Uterus (tissue), 4 donors: ENCODE measurements around the gene E2F4. TPM values are rescaled to one million over a fixed set of nuclear protein-coding genes. Genes with fewer than 3 reads are reported as not detected.

Experiments used
- DNase-seq, 2 donors: peaks; one replicate each; pipeline ENCODE4 v3.0.0-alpha.2; 2019 to 2020
- H3K27ac ChIP-seq, 2 donors: fragments of 200-600 bp; sonication (generic); 1 replicate in 1 of 2; 2 replicates in 1 of 2; pipeline ENCODE4 v1.5.1; 2016 to 2018
- H3K27me3 ChIP-seq, 2 donors: fragments of 200-600 bp; sonication (generic); one replicate each; pipeline ENCODE4 v1.5.1; 2018 to 2019; ENCODE audit warnings: control low read depth in 1 of 2
- H3K36me3 ChIP-seq, 2 donors: fragments of 200-600 bp; sonication (generic); one replicate each; pipeline ENCODE4 v1.5.1; 2019; ENCODE audit warnings: control low read depth in 1 of 2
- H3K4me1 ChIP-seq, 2 donors: fragments of 200-600 bp; sonication (generic); one replicate each; pipeline ENCODE4 v1.5.1; 2018 to 2019; ENCODE audit warnings: control low read depth in 1 of 2
- H3K4me3 ChIP-seq, 2 donors: fragments of 200-600 bp; sonication (generic); 1 replicate in 1 of 2; 2 replicates in 1 of 2; pipeline ENCODE4 v1.5.1; 2018 to 2019; ENCODE audit warnings: mild to moderate bottlenecking in 1 of 2
- H3K9me3 ChIP-seq, 2 donors: fragments of 200-600 bp; sonication (generic); one replicate each; pipeline ENCODE4 v1.5.1; 2019; ENCODE audit warnings: control low read depth in 1 of 2
- POLR2A ChIP-seq, 2 donors: fragments of 450-650 bp; IDR thresholded peaks; one replicate each; pipeline ENCODE4 v1.6.1; 2016; ENCODE audit warnings: antibody characterized with exemption in 2 of 2, mild to moderate bottlenecking in 1 of 2, moderate library complexity in 1 of 2
- intact Hi-C: fragments of 100-400 bp; cut with DNase I; formaldehyde crosslinking; loops from one replicate; pipeline ENCODE4 v1.15.1; 2023; ENCODE audit warnings: low total_unique reads
- total RNA-seq, 4 donors: library from RNA; depleted of rRNA in 3 of 4; stranded (reverse); fragments of >200 nt in 3 of 4; gene quantifications; one replicate each; pipeline versions ENCODE4 v1.1.0 to v1.2.4, GENCODE V29; 2014 to 2023
- TF ChIP-seq, protein P1 (sequence below), 4 experiments: fragments of 200-600 bp in 2 of 4; fragments of 450-650 bp in 2 of 4; sonication (generic) in 2 of 4; IDR thresholded peaks; one replicate each; pipeline ENCODE4 v1.5.1; 2016 to 2019; ENCODE audit warnings: antibody characterized with exemption in 4 of 4, mild to moderate bottlenecking in 2 of 4, moderate library complexity in 1 of 4
- donor health status: DM: yes; HTN: yes; CAD: no.

The E2F4 gene
- total RNA-seq, 4 donors from 2014 or later: 49.2 to 294 (median 77.1) TPM

DNA sequence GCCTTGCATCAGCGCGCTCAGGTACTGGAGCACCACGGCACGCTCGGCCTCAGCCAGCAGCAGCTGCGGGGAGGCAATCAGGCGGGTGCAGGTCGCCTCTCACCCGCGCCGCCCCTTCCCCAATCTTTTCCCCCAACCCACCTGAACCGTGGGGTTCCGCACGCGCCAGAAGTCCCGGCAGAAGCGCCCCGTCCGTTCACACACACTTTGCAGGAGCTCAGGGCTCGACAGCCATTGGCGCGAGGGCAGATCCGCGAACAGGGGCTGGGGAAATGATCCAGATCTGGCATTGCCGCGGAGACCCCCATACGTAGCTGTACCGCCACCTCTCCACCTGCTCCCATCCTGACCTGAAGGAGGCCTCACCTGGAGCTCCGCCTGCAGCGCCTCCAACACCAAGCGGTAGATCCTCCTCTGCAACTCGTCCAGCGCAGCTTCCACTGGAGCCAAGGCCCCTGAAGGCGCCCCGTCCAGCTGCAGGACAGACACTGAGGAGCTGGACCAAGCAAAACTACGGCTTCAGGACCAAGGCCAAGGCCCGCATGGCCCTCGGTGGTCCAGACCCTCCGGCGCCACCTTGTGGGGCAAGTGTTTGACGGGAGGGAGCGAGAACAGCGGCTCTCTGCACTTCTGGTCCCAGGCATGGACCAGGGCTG, 6.8 kb upstream of the E2F4 start:
- no peak for TF ChIP-seq POLR2A (IDR thresholded peaks at IDR 0.05)
- TF ChIP-seq, protein P1, sequence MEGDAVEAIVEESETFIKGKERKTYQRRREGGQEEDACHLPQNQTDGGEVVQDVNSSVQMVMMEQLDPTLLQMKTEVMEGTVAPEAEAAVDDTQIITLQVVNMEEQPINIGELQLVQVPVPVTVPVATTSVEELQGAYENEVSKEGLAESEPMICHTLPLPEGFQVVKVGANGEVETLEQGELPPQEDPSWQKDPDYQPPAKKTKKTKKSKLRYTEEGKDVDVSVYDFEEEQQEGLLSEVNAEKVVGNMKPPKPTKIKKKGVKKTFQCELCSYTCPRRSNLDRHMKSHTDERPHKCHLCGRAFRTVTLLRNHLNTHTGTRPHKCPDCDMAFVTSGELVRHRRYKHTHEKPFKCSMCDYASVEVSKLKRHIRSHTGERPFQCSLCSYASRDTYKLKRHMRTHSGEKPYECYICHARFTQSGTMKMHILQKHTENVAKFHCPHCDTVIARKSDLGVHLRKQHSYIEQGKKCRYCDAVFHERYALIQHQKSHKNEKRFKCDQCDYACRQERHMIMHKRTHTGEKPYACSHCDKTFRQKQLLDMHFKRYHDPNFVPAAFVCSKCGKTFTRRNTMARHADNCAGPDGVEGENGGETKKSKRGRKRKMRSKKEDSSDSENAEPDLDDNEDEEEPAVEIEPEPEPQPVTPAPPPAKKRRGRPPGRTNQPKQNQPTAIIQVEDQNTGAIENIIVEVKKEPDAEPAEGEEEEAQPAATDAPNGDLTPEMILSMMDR (IDR thresholded peaks at IDR 0.05): peak; percentile 83 to 94 (median 88)
- intact Hi-C loops: no loop called here
- H3K4me1 ChIP-seq: peaks cover 0 to 9% of the 10 kb centered on the region in 2 donors
- peak; percentile 92 to 93 for DNase-seq
- H3K27ac ChIP-seq: no peak overlapping the region
- no peaks in the 10 kb centered on the region for H3K27me3 ChIP-seq
- peak overlapping the region in 1 of 2 donors; percentile 84 for H3K4me3 ChIP-seq
- H3K36me3 ChIP-seq: no peaks in the 10 kb centered on the region
- H3K9me3 ChIP-seq: no peaks in the 10 kb centered on the region

DNA sequence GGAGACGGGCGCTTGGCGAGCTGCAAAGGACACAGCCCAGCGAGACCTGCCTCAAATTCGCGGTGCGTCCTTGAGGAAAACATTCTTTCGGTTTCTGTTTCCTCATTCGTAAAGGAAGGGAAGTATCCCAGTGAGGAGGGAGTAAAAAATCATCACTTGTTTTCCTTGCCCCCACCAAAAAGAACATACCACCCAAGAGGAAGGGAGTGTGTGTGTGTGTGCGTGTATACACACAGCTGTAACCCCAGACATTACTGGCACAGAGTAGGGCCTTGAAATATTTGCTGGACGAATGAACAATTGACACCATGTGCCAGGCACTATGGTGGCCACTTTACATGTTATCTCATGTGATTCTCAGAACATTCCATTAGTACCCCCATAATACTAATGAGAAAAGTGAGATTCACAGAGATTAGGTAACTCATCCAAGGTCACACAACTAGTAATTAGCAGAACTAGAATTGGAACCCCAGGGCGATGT, 6.3 kb upstream of the E2F4 start:
- Histone ChIP-seq H3K27me3 (no peaks in the 10 kb centered on the region), H3K4me3 (peak overlapping the region in 1 of 2 donors; percentile 84), H3K36me3 (no peaks in the 10 kb centered on the region), H3K9me3 (no peaks in the 10 kb centered on the region), H3K4me1 (peaks cover 0 to 9% of the 10 kb centered on the region in 2 donors), H3K27ac (no peak overlapping the region)
- intact Hi-C loops: no loop called here
- no peak for DNase-seq
- no peak for TF ChIP-seq POLR2A (IDR thresholded peaks at IDR 0.05)
- TF ChIP-seq, protein P1 (IDR thresholded peaks at IDR 0.05): no peak

DNA sequence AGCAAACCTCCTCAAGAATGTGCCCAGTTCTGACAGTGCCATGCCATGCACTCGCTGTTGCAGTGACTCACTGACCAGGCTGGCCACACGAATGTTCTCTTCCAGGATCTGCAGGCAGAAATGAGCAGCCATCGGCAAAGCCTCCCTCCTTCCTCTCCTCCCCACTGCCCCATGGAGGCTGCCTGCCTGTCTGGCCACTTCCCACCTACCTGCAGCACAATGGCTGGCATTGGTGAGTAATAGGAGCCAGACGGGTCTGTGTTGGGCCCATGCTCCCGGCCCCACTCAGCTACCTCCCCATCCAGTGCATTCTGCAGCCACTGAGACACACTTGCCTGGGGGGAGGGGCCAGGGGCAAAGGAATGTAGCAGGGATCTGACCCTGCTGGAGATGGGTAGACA, 5.4 kb upstream of the E2F4 start:
- peaks cover 0 to 9% of the 10 kb centered on the region in 2 donors for H3K4me1 ChIP-seq
- TF ChIP-seq, protein P1 (IDR thresholded peaks at IDR 0.05): no peak
- no peak for TF ChIP-seq POLR2A (IDR thresholded peaks at IDR 0.05)

DNA sequence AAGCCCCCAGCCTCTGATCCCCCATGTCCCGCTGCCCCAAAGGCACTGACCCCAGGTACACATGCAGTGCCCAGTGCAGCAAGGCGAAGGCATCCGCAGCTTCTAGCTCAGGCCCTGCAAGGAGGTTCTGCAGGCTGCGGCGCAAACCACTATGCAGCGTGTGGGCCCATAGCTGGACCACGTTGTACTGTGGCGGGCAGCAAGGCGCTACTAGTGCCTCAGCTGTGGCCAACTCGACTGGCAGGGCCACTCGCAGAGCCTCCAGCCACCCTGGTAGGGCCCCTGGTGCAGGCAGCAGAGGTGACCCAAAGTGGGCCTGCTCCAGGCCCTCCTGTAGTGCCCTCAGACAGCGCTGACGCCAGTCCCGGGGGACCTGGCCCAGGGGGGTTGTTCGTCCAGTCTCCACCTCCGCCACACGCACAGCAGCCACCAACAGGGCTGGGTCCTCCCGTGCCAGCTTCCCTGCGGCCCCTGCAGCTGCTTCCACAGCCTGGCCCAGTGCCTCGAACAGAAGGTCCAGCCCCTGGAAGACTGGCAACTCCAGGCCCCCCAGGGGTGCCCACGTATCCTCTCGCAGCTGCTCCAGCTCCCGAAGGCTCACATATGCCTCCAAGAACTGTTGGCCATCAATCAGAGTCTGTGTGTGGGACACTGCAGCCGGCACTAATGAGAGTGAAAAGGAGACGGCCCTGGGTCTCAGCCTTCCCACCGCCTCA, 4.6 kb upstream of the E2F4 start:
- H3K27ac ChIP-seq: no peak overlapping the region
- no peak for DNase-seq
- H3K27me3 ChIP-seq: no peaks in the 10 kb centered on the region
- H3K4me3 ChIP-seq: no peak overlapping the region
- H3K9me3 ChIP-seq: no peaks in the 10 kb centered on the region
- intact Hi-C loops: no loop called here
- no peaks in the 10 kb centered on the region for H3K36me3 ChIP-seq
- TF ChIP-seq, protein P1 (IDR thresholded peaks at IDR 0.05): no peak
- no peak for TF ChIP-seq POLR2A (IDR thresholded peaks at IDR 0.05)
- peaks cover 0 to 9% of the 10 kb centered on the region in 2 donors for H3K4me1 ChIP-seq

More for the DNA sequence above, 5.4 kb upstream of the E2F4 start:
- intact Hi-C loops: no loop called here
- H3K27ac ChIP-seq: no peak overlapping the region
- H3K27me3 ChIP-seq: no peaks in the 10 kb centered on the region
- H3K36me3 ChIP-seq: no peaks in the 10 kb centered on the region
- H3K9me3 ChIP-seq: no peaks in the 10 kb centered on the region
- no peak for DNase-seq
- no peak overlapping the region for H3K4me3 ChIP-seq

DNA sequence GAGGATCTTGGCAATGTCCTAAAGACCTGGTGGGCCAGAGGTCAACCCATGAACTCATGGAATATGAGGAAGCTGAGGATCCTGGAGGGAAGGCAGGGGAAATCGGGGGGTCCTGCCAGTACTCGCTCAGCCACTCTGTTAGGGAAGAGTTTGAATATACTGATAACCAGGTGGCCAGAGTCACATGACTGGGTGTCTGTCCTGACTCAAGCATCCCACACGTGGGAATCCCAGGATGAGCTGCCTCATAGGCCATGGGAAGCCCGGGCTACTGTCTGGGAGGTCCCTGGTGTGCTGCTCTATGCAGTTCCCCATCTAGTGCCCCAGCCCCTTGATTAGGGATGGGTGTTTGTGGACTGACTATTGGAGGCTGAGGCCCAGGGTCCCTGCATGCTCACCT, 3.6 kb upstream of the E2F4 start:
- Histone ChIP-seq H3K27ac (no peak overlapping the region), H3K4me3 (no peak overlapping the region), H3K27me3 (no peaks in the 10 kb centered on the region), H3K36me3 (no peaks in the 10 kb centered on the region), H3K4me1 (peaks cover 7 to 17% of the 10 kb centered on the region in 2 donors), H3K9me3 (no peaks in the 10 kb centered on the region)
- no peak for DNase-seq
- intact Hi-C loops: no loop called here
- TF ChIP-seq, protein P1 (IDR thresholded peaks at IDR 0.05): no peak
- no peak for TF ChIP-seq POLR2A (IDR thresholded peaks at IDR 0.05)
